ENCODE results near the gene RTN3.

The RTN3 gene

GRCh38 chr11:63767565-63768236 is 86.4 kb downstream of the RTN3 start:
- no peaks in the 10 kb centered on the region for H3K36me3 ChIP-seq (ENCODE audit: low read depth)
- peak overlapping the region; percentile 47 for H3K27ac ChIP-seq (ENCODE audit: poor library complexity, severe bottlenecking)
- peaks cover 4% of the 10 kb centered on the region for H3K4me1 ChIP-seq (ENCODE audit: insufficient read depth, poor library complexity, severe bottlenecking)
- peak overlapping the region; percentile 94 for H3K4me3 ChIP-seq (ENCODE audit: severe bottlenecking)
- TF ChIP-seq CTCF (IDR thresholded peaks at IDR 0.05; ENCODE audit: poor library complexity, severe bottlenecking): no peak
- peak; percentile 49 for ATAC-seq (ENCODE audit: low read depth)
- peak; percentile 65 for DNase-seq (ENCODE audit: low spot score)
- no peaks in the 10 kb centered on the region for H3K27me3 ChIP-seq (ENCODE audit: insufficient read depth, poor library complexity, severe bottlenecking)
- H3K9me3 ChIP-seq (ENCODE audit: severe bottlenecking): no peaks in the 10 kb centered on the region

- no peaks in the 10 kb centered on the region for H3K27me3 ChIP-seq (ENCODE audit: insufficient read depth, poor library complexity, severe bottlenecking)
- no peaks in the 10 kb centered on the region for H3K36me3 ChIP-seq (ENCODE audit: low read depth)
- peak; percentile 92 for TF ChIP-seq CTCF (IDR thresholded peaks at IDR 0.05; ENCODE audit: poor library complexity, severe bottlenecking)
- H3K4me3 ChIP-seq (ENCODE audit: severe bottlenecking): peak within 1 kb of the TSS; percentile 94
- peaks cover 4% of the 10 kb centered on the region for H3K4me1 ChIP-seq (ENCODE audit: insufficient read depth, poor library complexity, severe bottlenecking)
- DNase-seq (ENCODE audit: low spot score) (peak; percentile 70), ATAC-seq (ENCODE audit: low read depth) (peak; percentile 46)
- H3K27ac ChIP-seq (ENCODE audit: poor library complexity, severe bottlenecking): peak within 1 kb of the TSS; percentile 47
- H3K9me3 ChIP-seq (ENCODE audit: severe bottlenecking): no peaks in the 10 kb centered on the region
Measured at GRCh38 chr11:63768237-63769041, 87.1 kb downstream of the RTN3 start, which contains the start of gene ZFTA. ZFTA (minus strand) TSS chr11:63768775; CDS start chr11:63768622, 153 bp downstream.

- Histone ChIP-seq H3K27ac (ENCODE audit: poor library complexity, severe bottlenecking) (peak overlapping the region; percentile 31), H3K4me1 (ENCODE audit: insufficient read depth, poor library complexity, severe bottlenecking) (peaks cover 4% of the 10 kb centered on the region), H3K27me3 (ENCODE audit: insufficient read depth, poor library complexity, severe bottlenecking) (no peaks in the 10 kb centered on the region), H3K36me3 (ENCODE audit: low read depth) (no peaks in the 10 kb centered on the region), H3K9me3 (ENCODE audit: severe bottlenecking) (no peaks in the 10 kb centered on the region), H3K4me3 (ENCODE audit: severe bottlenecking) (peak overlapping the region; percentile 94)
- DNase-seq (ENCODE audit: low spot score) (peak; percentile 60), ATAC-seq (ENCODE audit: low read depth) (peak; percentile 45)
- no peak for TF ChIP-seq CTCF (IDR thresholded peaks at IDR 0.05; ENCODE audit: poor library complexity, severe bottlenecking)
Measured at GRCh38 chr11:63769042-63769713, 87.9 kb downstream of the RTN3 start.

- H3K36me3 ChIP-seq (ENCODE audit: low read depth): no peaks in the 10 kb centered on the region
- no peaks in the 10 kb centered on the region for H3K27me3 ChIP-seq (ENCODE audit: insufficient read depth, poor library complexity, severe bottlenecking)
- ATAC-seq (ENCODE audit: low read depth): no peak
- H3K4me1 ChIP-seq (ENCODE audit: insufficient read depth, poor library complexity, severe bottlenecking): peaks cover 4% of the 10 kb centered on the region
- no peak overlapping the region for H3K27ac ChIP-seq (ENCODE audit: poor library complexity, severe bottlenecking)
- peak overlapping the region; percentile 94 for H3K4me3 ChIP-seq (ENCODE audit: severe bottlenecking)
- TF ChIP-seq CTCF (IDR thresholded peaks at IDR 0.05; ENCODE audit: poor library complexity, severe bottlenecking): no peak
- H3K9me3 ChIP-seq (ENCODE audit: severe bottlenecking): no peaks in the 10 kb centered on the region
- DNase-seq (ENCODE audit: low spot score): no peak
Measured at GRCh38 chr11:63769714-63770455, 88.6 kb downstream of the RTN3 start.
